Stomach (tissue), 4 donors: ENCODE results near the gene SORCS1.

Experiments
- EP300 ChIP-seq: sonication (generic); formaldehyde crosslinking; IDR thresholded peaks from one replicate; pipeline ENCODE4 v1.6.1; 2017; ENCODE audit warnings: antibody characterized with exemption
- POLR2A ChIP-seq, 4 donors: fragments of 450-650 bp; IDR thresholded peaks; one replicate each; pipeline ENCODE4 v1.6.1; 2016; ENCODE audit warnings: antibody characterized with exemption in 4 of 4, control low read depth in 2 of 4, mild to moderate bottlenecking in 1 of 4, moderate library complexity in 1 of 4
- POLR2AphosphoS5 ChIP-seq, 3 donors: sonication (generic); formaldehyde crosslinking; IDR thresholded peaks; one replicate each; pipeline ENCODE4 v1.6.1; 2016; ENCODE audit warnings: antibody characterized with exemption in 3 of 3
- TF ChIP-seq, protein P1 (sequence below), 7 experiments: fragments of 450-650 bp in 4 of 7; fragments of 200-600 bp in 3 of 7; sonication (generic) in 3 of 7; IDR thresholded peaks; one replicate each; pipeline ENCODE4 v1.5.1; 2016 to 2019; ENCODE audit warnings: antibody characterized with exemption in 7 of 7, control low read depth in 2 of 7, mild to moderate bottlenecking in 1 of 7

DNA sequence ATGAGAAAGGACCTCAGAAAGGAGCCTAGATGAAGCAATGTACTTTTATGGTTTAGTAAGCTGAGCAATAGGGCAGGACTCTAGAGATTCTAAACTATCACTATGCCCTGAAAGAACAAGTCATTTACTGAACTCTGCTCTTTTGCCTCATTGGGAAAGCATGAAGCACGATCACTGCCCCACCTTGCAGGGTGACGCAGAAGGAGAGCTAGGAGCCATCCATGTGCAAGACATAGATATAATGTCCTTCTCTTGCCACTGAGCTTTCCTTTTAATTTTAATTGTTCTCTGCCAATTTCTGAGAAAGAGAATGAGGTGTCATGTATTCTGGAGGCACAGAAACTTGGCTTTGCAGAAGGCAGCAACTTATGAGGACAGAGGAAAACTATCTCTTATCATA is 108.3 kb downstream of the SORCS1 start:
- TF ChIP-seq, protein P1, sequence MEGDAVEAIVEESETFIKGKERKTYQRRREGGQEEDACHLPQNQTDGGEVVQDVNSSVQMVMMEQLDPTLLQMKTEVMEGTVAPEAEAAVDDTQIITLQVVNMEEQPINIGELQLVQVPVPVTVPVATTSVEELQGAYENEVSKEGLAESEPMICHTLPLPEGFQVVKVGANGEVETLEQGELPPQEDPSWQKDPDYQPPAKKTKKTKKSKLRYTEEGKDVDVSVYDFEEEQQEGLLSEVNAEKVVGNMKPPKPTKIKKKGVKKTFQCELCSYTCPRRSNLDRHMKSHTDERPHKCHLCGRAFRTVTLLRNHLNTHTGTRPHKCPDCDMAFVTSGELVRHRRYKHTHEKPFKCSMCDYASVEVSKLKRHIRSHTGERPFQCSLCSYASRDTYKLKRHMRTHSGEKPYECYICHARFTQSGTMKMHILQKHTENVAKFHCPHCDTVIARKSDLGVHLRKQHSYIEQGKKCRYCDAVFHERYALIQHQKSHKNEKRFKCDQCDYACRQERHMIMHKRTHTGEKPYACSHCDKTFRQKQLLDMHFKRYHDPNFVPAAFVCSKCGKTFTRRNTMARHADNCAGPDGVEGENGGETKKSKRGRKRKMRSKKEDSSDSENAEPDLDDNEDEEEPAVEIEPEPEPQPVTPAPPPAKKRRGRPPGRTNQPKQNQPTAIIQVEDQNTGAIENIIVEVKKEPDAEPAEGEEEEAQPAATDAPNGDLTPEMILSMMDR (IDR thresholded peaks at IDR 0.05): no peak
- TF ChIP-seq POLR2AphosphoS5 (IDR thresholded peaks at IDR 0.05) (no peak), POLR2A (IDR thresholded peaks at IDR 0.05) (no peak), EP300 (no peak)
